HAP-1 (cell line): ENCODE results near the gene MORN4.
A peak's percentile ranks its signal among the peaks of the same experiment; 100 is the strongest.
"Not testable (repeated sequence)": the region's sequence is repeated elsewhere in the genome, so short reads cannot be mapped to it uniquely, and the experiment has no call there.

Source experiments
- DNase-seq, 2 experiments: peaks; one replicate each; pipeline ENCODE4 v3.0.0-alpha.2; 2016 to 2020; ENCODE audit warnings: low spot score in 2 of 2
- H3K27me3 ChIP-seq: fragments of 250-450 bp; sonication (Bioruptor Pico); 2 replicates; pipeline ENCODE4 v1.5.1; 2020; ENCODE audit warnings: low read depth, mild to moderate bottlenecking, moderate library complexity
- H3K36me3 ChIP-seq: fragments of 250-450 bp; sonication (Bioruptor Pico); replicated peaks from 2 replicates; pipeline ENCODE4 v1.5.1; 2020; ENCODE audit warnings: mild to moderate bottlenecking
- H3K4me1 ChIP-seq: fragments of 250-450 bp; sonication (Bioruptor Pico); 2 replicates; pipeline ENCODE4 v1.5.1; 2020; ENCODE audit warnings: mild to moderate bottlenecking
- H3K4me3 ChIP-seq: fragments of 250-450 bp; sonication (Bioruptor Pico); 2 replicates; pipeline ENCODE4 v1.5.1; 2020; ENCODE audit warnings: mild to moderate bottlenecking, moderate library complexity
- H3K9me3 ChIP-seq: fragments of 250-450 bp; sonication (Bioruptor Pico); 2 replicates; pipeline ENCODE4 v1.5.1; 2020; ENCODE audit warnings: mild to moderate bottlenecking, moderate library complexity
- in situ Hi-C: fragments of 300-500 bp; cut with MboI; formaldehyde crosslinking; loops from 3 replicates; pipeline ENCODE4 v1.14.3; 2020; ENCODE audit warnings: low sequenced_read_pairs, inconsistent platforms, mixed read lengths

Gene MORN4

GRCh38 chr10:97582169-97582568 is 51.1 kb downstream of the MORN4 start:
- Histone ChIP-seq H3K9me3 (no peaks in the 10 kb centered on the region), H3K4me3 (no peak overlapping the region), H3K4me1 (no peaks in the 10 kb centered on the region), H3K36me3 (no peaks in the 10 kb centered on the region), H3K27me3 (no peaks in the 10 kb centered on the region)
- in situ Hi-C loops: no loop called here
- no peak for DNase-seq

GRCh38 chr10:97580421-97581367 is 52.6 kb downstream of the MORN4 start:
- DNase-seq: no peak
- no peak overlapping the region for H3K4me3 ChIP-seq
- no peaks in the 10 kb centered on the region for H3K4me1 ChIP-seq
- no peaks in the 10 kb centered on the region for H3K9me3 ChIP-seq
- in situ Hi-C loops: no loop called here
- no peaks in the 10 kb centered on the region for H3K36me3 ChIP-seq
- H3K27me3 ChIP-seq: no peaks in the 10 kb centered on the region

- in situ Hi-C loops: no loop called here
- H3K27me3 ChIP-seq: no peaks in the 10 kb centered on the region
- no peaks in the 10 kb centered on the region for H3K36me3 ChIP-seq
- DNase-seq: no peak
- no peaks in the 10 kb centered on the region for H3K9me3 ChIP-seq
- no peak overlapping the region for H3K4me3 ChIP-seq
- H3K4me1 ChIP-seq: no peaks in the 10 kb centered on the region
These were observed 55.0 kb downstream of the MORN4 start for GRCh38 chr10:97578171-97578844.

- in situ Hi-C loops: no loop called here
- Histone ChIP-seq H3K27me3 (no peaks in the 10 kb centered on the region), H3K36me3 (no peaks in the 10 kb centered on the region), H3K4me1 (no peaks in the 10 kb centered on the region), H3K9me3 (no peaks in the 10 kb centered on the region), H3K4me3 (no peak overlapping the region)
- no peak for DNase-seq
These were observed 55.6 kb downstream of the MORN4 start for GRCh38 chr10:97577701-97578100.

GRCh38 chr10:97576487-97576886 is 56.8 kb downstream of the MORN4 start:
- H3K27me3 ChIP-seq, H3K4me3 ChIP-seq, H3K9me3 ChIP-seq, DNase-seq, in situ Hi-C loops, H3K36me3 ChIP-seq, H3K4me1 ChIP-seq: not testable (repeated sequence)

- Histone ChIP-seq H3K36me3 (no peaks in the 10 kb centered on the region), H3K4me3 (no peak overlapping the region), H3K27me3 (no peaks in the 10 kb centered on the region), H3K9me3 (no peaks in the 10 kb centered on the region), H3K4me1 (no peaks in the 10 kb centered on the region)
- in situ Hi-C loops: no loop called here
- DNase-seq: no peak
These were observed 58.1 kb downstream of the MORN4 start for GRCh38 chr10:97575127-97575668.

- in situ Hi-C loops: no loop called here
- Histone ChIP-seq H3K36me3 (no peaks in the 10 kb centered on the region), H3K4me3 (no peak overlapping the region), H3K27me3 (no peaks in the 10 kb centered on the region), H3K9me3 (no peaks in the 10 kb centered on the region), H3K4me1 (no peaks in the 10 kb centered on the region)
- no peak for DNase-seq
These were observed 58.8 kb downstream of the MORN4 start for GRCh38 chr10:97574374-97575126.

GRCh38 chr10:97573672-97574071 is 59.6 kb downstream of the MORN4 start:
- Histone ChIP-seq H3K27me3 (no peaks in the 10 kb centered on the region), H3K4me1 (no peaks in the 10 kb centered on the region), H3K9me3 (no peaks in the 10 kb centered on the region), H3K36me3 (no peaks in the 10 kb centered on the region), H3K4me3 (no peak overlapping the region)
- in situ Hi-C loops: no loop called here
- no peak for DNase-seq

- in situ Hi-C loops: no loop called here
- Histone ChIP-seq H3K4me3 (no peak overlapping the region), H3K9me3 (no peaks in the 10 kb centered on the region), H3K4me1 (no peaks in the 10 kb centered on the region), H3K27me3 (no peaks in the 10 kb centered on the region), H3K36me3 (no peaks in the 10 kb centered on the region)
- no peak for DNase-seq
These were observed 60.3 kb downstream of the MORN4 start for GRCh38 chr10:97573021-97573420.

- no peaks in the 10 kb centered on the region for H3K27me3 ChIP-seq
- H3K4me1 ChIP-seq: no peaks in the 10 kb centered on the region
- DNase-seq: peak; percentile 56 to 82
- H3K36me3 ChIP-seq: no peaks in the 10 kb centered on the region
- no peak within 1 kb of the TSS for H3K4me3 ChIP-seq
- H3K9me3 ChIP-seq: no peaks in the 10 kb centered on the region
- in situ Hi-C loops: no loop called here
These were observed 60.9 kb downstream of the MORN4 start, which contains the start of gene ANKRD2 for GRCh38 chr10:97572214-97572989. Gene ANKRD2 (plus strand): TSS chr10:97572779. CDS start chr10:97572789, 10 bp downstream.

GRCh38 chr10:97571622-97572021 is 61.7 kb downstream of the MORN4 start:
- Histone ChIP-seq H3K36me3 (no peaks in the 10 kb centered on the region), H3K27me3 (no peaks in the 10 kb centered on the region), H3K9me3 (no peaks in the 10 kb centered on the region), H3K4me1 (no peaks in the 10 kb centered on the region), H3K4me3 (no peak overlapping the region)
- DNase-seq: no peak
- in situ Hi-C loops: no loop called here

- no peaks in the 10 kb centered on the region for H3K9me3 ChIP-seq
- no peaks in the 10 kb centered on the region for H3K27me3 ChIP-seq
- H3K36me3 ChIP-seq: no peaks in the 10 kb centered on the region
- no peaks in the 10 kb centered on the region for H3K4me1 ChIP-seq
- in situ Hi-C loops: no loop called here
- H3K4me3 ChIP-seq: no peak overlapping the region
- DNase-seq: no peak
These were observed 62.4 kb downstream of the MORN4 start for GRCh38 chr10:97570789-97571471.
